MM.1S (cell line): Measurements from ENCODE around the gene ARHGEF10L.

ENCODE experiments used
- CTCF ChIP-seq: fragments of 300-600 bp; sonication (generic); IDR thresholded peaks from 2 replicates; pipeline ENCODE4 v1.5.1; 2016; ENCODE audit warnings: antibody characterized with exemption, low read length, mixed read lengths
- EZH2 ChIP-seq: fragments of 300-600 bp; sonication (generic); optimal IDR thresholded peaks from 2 replicates; pipeline ENCODE3; 2017; ENCODE audit warnings: low read depth, mild to moderate bottlenecking, antibody characterized with exemption, low read length, mixed read lengths

- peak; percentile 60 for TF ChIP-seq CTCF
- no peak for TF ChIP-seq EZH2
Observed at GRCh38 chr1:17653728-17654351, 114.3 kb downstream of the ARHGEF10L start.
